Esophagus squamous epithelium (tissue), 5 donors: ENCODE measurements around the gene RARRES2. TPM values are rescaled to one million over a fixed set of nuclear protein-coding genes. Genes with fewer than 3 reads are reported as not detected.

Source experiments
- DNase-seq: peaks from one replicate; lab custom pipeline; 2025; lab: John Stamatoyannopoulos, UW
- H3K27ac ChIP-seq, 4 donors: fragments of 200-600 bp; sonication (generic); one replicate each; pipeline ENCODE4 v1.5.1; 2016 to 2019; ENCODE audit warnings: mild to moderate bottlenecking in 1 of 4
- H3K27me3 ChIP-seq, 4 donors: fragments of 200-600 bp; sonication (generic); 1 replicate in 3 of 4; 2 replicates in 1 of 4; pipeline versions ENCODE4 v1.5.1 to v1.6.0; 2017 to 2021; ENCODE audit warnings: antibody characterized with exemption in 1 of 4
- H3K36me3 ChIP-seq, 3 donors: fragments of 200-600 bp; sonication (generic); one replicate each; pipeline ENCODE4 v1.5.1; 2016 to 2019
- H3K4me1 ChIP-seq, 3 donors: fragments of 200-600 bp; sonication (generic); one replicate each; pipeline ENCODE4 v1.5.1; 2017 to 2019
- H3K4me3 ChIP-seq, 4 donors: fragments of 200-600 bp; sonication (generic); 1 replicate in 3 of 4; 2 replicates in 1 of 4; pipeline ENCODE4 v1.5.1; 2016 to 2019; ENCODE audit warnings: mild to moderate bottlenecking in 2 of 4, moderate library complexity in 1 of 4
- H3K9me3 ChIP-seq, 3 donors: fragments of 200-600 bp; sonication (generic); one replicate each; pipeline ENCODE4 v1.5.1; 2016 to 2019
- CTCF ChIP-seq, 6 experiments: fragments of 450-650 bp in 4 of 6; fragments of 200-600 bp in 2 of 6; sonication (generic) in 2 of 6; IDR thresholded peaks; one replicate each; pipeline ENCODE4 v1.5.1; 2016 to 2019; ENCODE audit warnings: antibody characterized with exemption in 6 of 6, mild to moderate bottlenecking in 4 of 6, moderate library complexity in 4 of 6
- POLR2A ChIP-seq, 4 donors: fragments of 450-650 bp; IDR thresholded peaks; one replicate each; pipeline ENCODE4 v1.6.1; 2017; ENCODE audit warnings: antibody characterized with exemption in 4 of 4, mild to moderate bottlenecking in 4 of 4, moderate library complexity in 3 of 4
- WGBS, 2 donors: methylation state at CpG; one replicate each; pipeline ENCODE4 v1.1.5; 2018; 5-methylcytosine and 5-hydroxymethylcytosine counted together
- intact Hi-C: fragments of 100-400 bp; cut with DNase I; formaldehyde crosslinking; loops from one replicate; pipeline ENCODE4 v1.15.0; 2022
- total RNA-seq, 4 donors: library from RNA; depleted of rRNA; stranded (reverse); fragments of >200 nt; gene quantifications; one replicate each; pipeline ENCODE4 v1.1.0, GENCODE V29; 2016
- donor health status: DM: yes; HTN: yes; CAD: no.

Gene RARRES2
- total RNA-seq, 4 donors from 2014 or later = 1.1 to 111 (median 14.9) TPM

GRCh38 chr7:150370612-150371071 is 29.2 kb upstream of the RARRES2 start:
- Histone ChIP-seq H3K4me1 (peaks cover 40 to 67% (median 42%) of the 10 kb centered on the region in 3 donors), H3K27ac (peak overlapping the region; percentile 89 to 98 (median 95)), H3K4me3 (peak overlapping the region in 2 of 4 donors; percentile 93 to 97), H3K27me3 (no peaks in the 10 kb centered on the region), H3K36me3 (peaks cover 14 to 43% (median 18%) of the 10 kb centered on the region in 3 donors), H3K9me3 (no peaks in the 10 kb centered on the region)
- no peak for DNase-seq
- WGBS, 2 donors = 25 to 54% methylated on average over 2 to 3 of the region's 3 CpGs
- intact Hi-C loops = no loop called here
- TF ChIP-seq POLR2A (IDR thresholded peaks at IDR 0.05) (no peak), CTCF (IDR thresholded peaks at IDR 0.05) (no peak)

GRCh38 chr7:150369748-150370501 is 28.5 kb upstream of the RARRES2 start:
- peaks cover 14 to 43% (median 18%) of the 10 kb centered on the region in 3 donors for H3K36me3 ChIP-seq
- TF ChIP-seq CTCF (IDR thresholded peaks at IDR 0.05) = no peak
- TF ChIP-seq POLR2A (IDR thresholded peaks at IDR 0.05) = no peak
- intact Hi-C loops = no loop called here
- peak overlapping the region; percentile 89 to 98 (median 95) for H3K27ac ChIP-seq
- 0 to 80% methylated on average over 1 to 2 of the region's 23 CpGs for WGBS, 2 donors
- no peak for DNase-seq
- peaks cover 40 to 67% (median 42%) of the 10 kb centered on the region in 3 donors for H3K4me1 ChIP-seq
- peak overlapping the region; percentile 55 to 97 (median 81) for H3K4me3 ChIP-seq
- H3K9me3 ChIP-seq = no peaks in the 10 kb centered on the region
- H3K27me3 ChIP-seq = no peaks in the 10 kb centered on the region

- TF ChIP-seq CTCF (IDR thresholded peaks at IDR 0.05) = peak in 1 of 6 experiments; percentile 1
- TF ChIP-seq POLR2A (IDR thresholded peaks at IDR 0.05) = no peak
- Histone ChIP-seq H3K4me1 (peaks cover 37 to 65% (median 40%) of the 10 kb centered on the region in 3 donors), H3K4me3 (peak overlapping the region; percentile 55 to 97 (median 81)), H3K27ac (peak overlapping the region; percentile 89 to 98 (median 95)), H3K27me3 (no peaks in the 10 kb centered on the region), H3K36me3 (peaks cover 10 to 36% (median 18%) of the 10 kb centered on the region in 3 donors), H3K9me3 (no peaks in the 10 kb centered on the region)
- WGBS, 2 donors = 0% methylated on average over 3 to 19 of the region's 58 CpGs
- no peak for DNase-seq
- intact Hi-C loops = no loop called here
These were observed 27.7 kb upstream of the RARRES2 start for GRCh38 chr7:150368884-150369747.

GRCh38 chr7:150368096-150368883 is 26.9 kb upstream of the RARRES2 start, which contains the start of gene REPIN1:
Gene REPIN1, plus strand, starts transcription at chr7:150368822. Its CDS starts 890 bp downstream, at chr7:150369712.
- no peaks in the 10 kb centered on the region for H3K27me3 ChIP-seq
- peak within 1 kb of the TSS; percentile 55 to 97 (median 81) for H3K4me3 ChIP-seq
- H3K4me1 ChIP-seq = peaks cover 32 to 57% (median 32%) of the 10 kb centered on the region in 3 donors
- WGBS, 2 donors = 0 to 1% methylated on average over 10 to 19 of the region's 85 CpGs
- no peaks in the 10 kb centered on the region for H3K9me3 ChIP-seq
- peaks cover 10 to 28% (median 18%) of the 10 kb centered on the region in 3 donors for H3K36me3 ChIP-seq
- TF ChIP-seq CTCF (IDR thresholded peaks at IDR 0.05) (peak in 1 of 6 experiments; percentile 7), POLR2A (IDR thresholded peaks at IDR 0.05) (peak in 2 of 4 donors; percentile 56 to 77)
- H3K27ac ChIP-seq = peak within 1 kb of the TSS; percentile 89 to 98 (median 95)
- peak; percentile 72 for DNase-seq
- intact Hi-C loops = no loop called here
